SU-DHL-6 (cell line): ENCODE data around the gene C1QTNF5.

Experiments
- H2AFZ ChIP-seq: fragments of 200-600 bp; sonication (generic); 2 replicates; pipeline ENCODE4 v1.6.1; 2014; ENCODE audit warnings: low read depth, mild to moderate bottlenecking, moderate library complexity, mixed read lengths, antibody characterized with exemption, low read length; ENCODE audit not compliant: severe bottlenecking
- H3F3A ChIP-seq: fragments of 200-600 bp; shearing (Covaris generic); 2 replicates; pipeline ENCODE4 v1.6.0; 2016; ENCODE audit warnings: antibody characterized with exemption, mild to moderate bottlenecking; ENCODE audit not compliant: insufficient read depth
- H3K27ac ChIP-seq: fragments of 200-600 bp; sonication (generic); 2 replicates; pipeline ENCODE4 v1.5.1; 2016; ENCODE audit warnings: low read depth, mild to moderate bottlenecking, low read length, moderate library complexity, mixed read lengths
- H3K27me3 ChIP-seq: fragments of 200-600 bp; sonication (generic), shearing (Covaris generic); 2 replicates; pipeline ENCODE4 v1.6.0; 2014; ENCODE audit warnings: mild to moderate bottlenecking, low read length
- H3K36me3 ChIP-seq: fragments of 200-600 bp; sonication (generic); 2 replicates; pipeline ENCODE4 v1.6.1; 2014; ENCODE audit warnings: mild to moderate bottlenecking, low read length, mixed read lengths
- H3K4me2 ChIP-seq: fragments of 300-600, 200-600 bp; shearing (Covaris generic), sonication (generic); 2 replicates; pipeline ENCODE4 v1.6.0; 2014; ENCODE audit warnings: low read length, low read depth, mild to moderate bottlenecking; ENCODE audit not compliant: poor library complexity, severe bottlenecking
- H3K4me3 ChIP-seq: fragments of 200-600 bp; sonication (generic); 2 replicates; pipeline ENCODE4 v1.5.1; 2014; ENCODE audit warnings: antibody characterized with exemption, low read length, mild to moderate bottlenecking, mixed read lengths; ENCODE audit not compliant: insufficient read depth, poor library complexity, severe bottlenecking
- H3K79me2 ChIP-seq: fragments of 200-600 bp; sonication (generic); 2 replicates; pipeline ENCODE4 v1.6.1; 2014; ENCODE audit warnings: mild to moderate bottlenecking, low read length, moderate library complexity; ENCODE audit not compliant: insufficient read depth
- H3K9ac ChIP-seq: fragments of 200-600 bp; sonication (generic); 2 replicates; pipeline ENCODE4 v1.7.0; 2014; ENCODE audit warnings: mild to moderate bottlenecking, low read length
- H3K9me2 ChIP-seq: fragments of 200-600 bp; sonication (generic); replicated peaks from 2 replicates; pipeline ENCODE4 v1.6.1; 2014; ENCODE audit warnings: low read length; ENCODE audit not compliant: insufficient read depth
- H3K9me3 ChIP-seq: fragments of 200-600 bp; sonication (generic); 2 replicates; pipeline ENCODE4 v1.6.1; 2014; ENCODE audit warnings: low read length, mixed read lengths; ENCODE audit not compliant: insufficient read depth
- H4K20me1 ChIP-seq: fragments of 200-600 bp; sonication (generic); 2 replicates; pipeline ENCODE4 v1.6.1; 2014; ENCODE audit warnings: low read depth, mild to moderate bottlenecking, antibody characterized with exemption, low read length, moderate library complexity, mixed read lengths
- CTCF ChIP-seq: fragments of 200-600 bp; sonication (generic); IDR thresholded peaks from one replicate; pipeline ENCODE4 v1.5.1; 2017; ENCODE audit warnings: antibody characterized with exemption, mild to moderate bottlenecking, low read length, moderate library complexity; ENCODE audit not compliant: insufficient read depth, poor library complexity, severe bottlenecking
- EZH2phosphoT487 ChIP-seq: fragments of 200-600 bp; sonication (generic), shearing (Covaris generic); conservative IDR thresholded peaks from 2 replicates; pipeline ENCODE4 v1.6.1; 2018; ENCODE audit warnings: mild to moderate bottlenecking, antibody characterized with exemption, low read length, moderate library complexity, mixed read lengths

The C1QTNF5 gene

GRCh38 chr11:119324189-119324588 lies 16.5 kb downstream of the C1QTNF5 start:
- Histone ChIP-seq H3K79me2 (no peaks in the 10 kb centered on the region), H3F3A (peaks cover 6% of the 10 kb centered on the region; the same call in 1 of the 2 replicates), H3K9me3 (no peaks in the 10 kb centered on the region), H4K20me1 (no peaks in the 10 kb centered on the region), H3K4me2 (no peak overlapping the region), H3K9me2 (no peaks in the 10 kb centered on the region), H3K27ac (no peak overlapping the region), H3K9ac (no peak overlapping the region), H2AFZ (no peak overlapping the region), H3K27me3 (no peaks in the 10 kb centered on the region), H3K36me3 (no peaks in the 10 kb centered on the region), H3K4me3 (no peak overlapping the region)
- no peak for TF ChIP-seq CTCF
- TF ChIP-seq EZH2phosphoT487: no peak

GRCh38 chr11:119323532-119324033 lies 17.1 kb downstream of the C1QTNF5 start:
- no peaks in the 10 kb centered on the region for H3K27me3 ChIP-seq
- no peak overlapping the region for H3K9ac ChIP-seq
- H4K20me1 ChIP-seq: no peaks in the 10 kb centered on the region
- H3K36me3 ChIP-seq: no peaks in the 10 kb centered on the region
- no peak overlapping the region for H3K4me3 ChIP-seq
- H2AFZ ChIP-seq: no peak overlapping the region
- no peak overlapping the region for H3K4me2 ChIP-seq
- H3K79me2 ChIP-seq: no peaks in the 10 kb centered on the region
- TF ChIP-seq CTCF (peak; percentile 74), EZH2phosphoT487 (no peak)
- no peak overlapping the region for H3K27ac ChIP-seq
- no peaks in the 10 kb centered on the region for H3K9me2 ChIP-seq
- peaks cover 6% of the 10 kb centered on the region; the same call in 1 of the 2 replicates for H3F3A ChIP-seq
- no peaks in the 10 kb centered on the region for H3K9me3 ChIP-seq

- Histone ChIP-seq H3K4me3 (no peak overlapping the region), H3K36me3 (no peaks in the 10 kb centered on the region), H3K27me3 (no peaks in the 10 kb centered on the region), H3K9ac (no peak overlapping the region), H3K9me2 (no peaks in the 10 kb centered on the region), H3K27ac (no peak overlapping the region), H2AFZ (no peak overlapping the region), H3K79me2 (no peaks in the 10 kb centered on the region), H3K4me2 (no peak overlapping the region), H3F3A (peaks cover 6% of the 10 kb centered on the region; the same call in 1 of the 2 replicates), H3K9me3 (no peaks in the 10 kb centered on the region), H4K20me1 (no peaks in the 10 kb centered on the region)
- no peak for TF ChIP-seq CTCF
- TF ChIP-seq EZH2phosphoT487: no peak
Measured at GRCh38 chr11:119322921-119323531, 17.7 kb downstream of the C1QTNF5 start.
